Activated T-cell treated with anti-CD3 and anti-CD28 coated beads for 1 hour (primary cell): Measurements from ENCODE around the gene ELOVL3.
"Not testable (repeated sequence)": the region's sequence is repeated elsewhere in the genome, so short reads cannot be mapped to it uniquely, and the experiment has no call there.

Experiments
- DNase-seq: peaks from one replicate; pipeline ENCODE4 v3.0.0-alpha.2; 2020; ENCODE audit warnings: low read depth

The ELOVL3 gene

GRCh38 chr10:102227050-102227449, 951 bp downstream of the ELOVL3 start:
- no peak for DNase-seq

GRCh38 chr10:102229810-102230263, 3.7 kb downstream of the ELOVL3 start:
- peak; percentile 86 for DNase-seq

- DNase-seq: no peak
Measured at GRCh38 chr10:102230264-102230860, 4.3 kb downstream of the ELOVL3 start.

- DNase-seq: peak; percentile 35
Measured at GRCh38 chr10:102230861-102231356, 4.8 kb downstream of the ELOVL3 start.

- peak; percentile 53 for DNase-seq
Measured at GRCh38 chr10:102231357-102232318, 5.5 kb downstream of the ELOVL3 start.

- DNase-seq: no peak
Measured at GRCh38 chr10:102233997-102234396, 7.9 kb downstream of the ELOVL3 start.

GRCh38 chr10:102234888-102235597, 8.9 kb downstream of the ELOVL3 start:
- DNase-seq: no peak

GRCh38 chr10:102235598-102235920, 9.5 kb downstream of the ELOVL3 start:
- DNase-seq: no peak

- DNase-seq: no peak
Measured at GRCh38 chr10:102236006-102236405, 9.9 kb downstream of the ELOVL3 start.

GRCh38 chr10:102237711-102238252, 11.7 kb downstream of the ELOVL3 start:
- DNase-seq: no peak

- no peak for DNase-seq
Measured at GRCh38 chr10:102240467-102241031, 14.4 kb downstream of the ELOVL3 start.

- DNase-seq: no peak
Measured at GRCh38 chr10:102241032-102241443, 14.9 kb downstream of the ELOVL3 start.

GRCh38 chr10:102241444-102242117, 15.5 kb downstream of the ELOVL3 start, which contains the start of gene PITX3:
Gene PITX3, minus strand, starts transcription at chr10:102241512. Its CDS starts 9,432 bp downstream, at chr10:102232080.
- DNase-seq: peak; percentile 73

- no peak for DNase-seq
Measured at GRCh38 chr10:102242118-102242485, 16.0 kb downstream of the ELOVL3 start.

GRCh38 chr10:102243309-102243708, 17.2 kb downstream of the ELOVL3 start:
- DNase-seq: no peak

- peak; percentile 76 for DNase-seq
Measured at GRCh38 chr10:102245082-102245931, 19.2 kb downstream of the ELOVL3 start, which contains the start of gene GBF1. Gene GBF1, plus strand, starts transcription at chr10:102245532. Its CDS starts 13,407 bp downstream, at chr10:102258939.

- no peak for DNase-seq
Measured at GRCh38 chr10:102245932-102246251, 19.8 kb downstream of the ELOVL3 start.

GRCh38 chr10:102246261-102246660, 20.2 kb downstream of the ELOVL3 start:
- DNase-seq: no peak

GRCh38 chr10:102247734-102248133, 21.6 kb downstream of the ELOVL3 start:
- DNase-seq: no peak

GRCh38 chr10:102252508-102252907, 26.4 kb downstream of the ELOVL3 start:
- DNase-seq: not testable (repeated sequence)
